ENCODE measurements around the gene CCRL2.

DNA sequence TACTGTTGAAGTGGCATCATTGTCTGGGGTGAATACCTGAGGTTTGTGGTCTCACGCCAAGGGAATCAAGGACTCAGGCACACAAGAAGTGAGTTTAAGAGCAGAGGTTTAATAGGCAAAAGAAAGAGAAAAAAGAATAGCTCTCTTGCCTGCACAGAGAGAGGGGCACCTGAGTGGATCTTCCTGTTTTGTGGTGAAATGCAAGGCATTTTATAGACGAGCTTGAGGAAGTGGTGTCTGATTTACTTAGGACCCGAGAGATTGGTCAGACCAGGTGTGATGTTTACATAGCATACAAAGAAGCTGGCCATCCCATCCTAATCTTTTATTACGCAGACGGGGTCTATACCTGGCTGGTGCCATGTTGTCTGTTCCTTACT is 23.1 kb upstream of the CCRL2 start:
- no peak for TF ChIP-seq EZH2 (IDR thresholded peaks at IDR 0.05)
- TF ChIP-seq CTCF (IDR thresholded peaks at IDR 0.05), result no peak
- TF ChIP-seq EZH2phosphoT487 (IDR thresholded peaks at IDR 0.05), result no peak

Data from neural progenitor cell (in vitro differentiated cells).